GM21423 (cell line): Measurements from ENCODE around the gene PHACTR1.

Source experiments
- ATAC-seq: cut with Tn5 transposase; IDR thresholded peaks from one replicate; pipeline ENCODE4 v1.9.1; 2021; ENCODE audit warnings: mild to moderate bottlenecking, moderate library complexity; ENCODE audit not compliant: unreplicated experiment

Gene PHACTR1

DNA sequence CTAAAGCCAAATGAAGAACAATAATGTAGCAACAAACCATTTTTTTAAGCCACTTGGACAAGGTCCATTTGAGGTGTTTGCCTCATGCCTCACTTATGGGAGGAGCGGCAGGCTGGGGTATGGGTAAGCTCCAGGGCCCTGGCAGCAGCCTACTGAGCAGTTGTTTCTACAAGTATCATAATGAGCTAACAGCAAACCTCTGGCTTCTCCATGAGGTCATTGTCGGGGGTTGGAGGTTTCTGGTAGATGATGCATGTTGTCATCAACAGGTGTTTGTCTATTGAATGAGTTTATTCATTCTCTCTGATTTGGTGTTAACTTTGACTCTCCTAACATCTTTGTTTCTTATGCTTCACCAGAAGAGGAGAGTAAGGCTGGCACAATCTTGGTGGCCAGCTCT is 461.1 kb downstream of the PHACTR1 start:
- ATAC-seq = no peak

DNA sequence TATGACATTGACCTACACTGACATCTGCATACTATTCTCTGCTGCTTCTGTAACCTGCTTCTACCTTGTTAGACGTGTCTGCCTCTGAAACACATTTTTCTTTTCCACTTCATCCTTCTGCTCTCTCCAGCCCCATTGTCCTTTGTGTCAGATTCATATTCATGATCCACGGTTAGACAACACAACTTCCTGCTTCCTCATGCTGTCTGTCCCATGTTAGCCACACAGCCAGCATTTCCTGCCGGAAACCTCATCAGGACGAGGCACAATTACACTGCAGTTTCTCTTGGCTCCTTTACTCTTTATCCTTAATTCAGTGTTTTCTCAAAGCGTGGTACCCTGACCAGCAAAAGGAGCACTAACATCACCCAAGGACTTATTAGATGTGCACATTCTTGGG is 461.5 kb downstream of the PHACTR1 start:
- no peak for ATAC-seq

DNA sequence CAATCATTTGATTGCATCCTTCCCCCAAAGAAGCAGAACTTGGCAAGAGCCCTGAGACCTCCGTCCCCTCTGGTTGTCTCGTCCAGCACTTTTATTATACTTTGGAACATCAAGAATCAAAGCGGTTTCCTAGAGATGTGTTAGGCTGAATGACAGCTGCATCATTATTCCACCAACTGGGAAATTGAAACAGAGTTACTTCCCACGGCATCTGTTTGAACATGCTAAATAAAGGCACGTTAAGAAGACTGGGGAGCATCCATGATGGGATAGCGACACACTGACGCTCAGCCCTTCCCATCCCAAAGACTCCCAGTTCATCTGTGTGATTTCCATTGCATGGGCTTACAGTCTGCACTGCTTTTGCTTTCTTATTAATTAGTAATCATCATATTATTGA is 464.0 kb downstream of the PHACTR1 start:
- ATAC-seq = no peak

DNA sequence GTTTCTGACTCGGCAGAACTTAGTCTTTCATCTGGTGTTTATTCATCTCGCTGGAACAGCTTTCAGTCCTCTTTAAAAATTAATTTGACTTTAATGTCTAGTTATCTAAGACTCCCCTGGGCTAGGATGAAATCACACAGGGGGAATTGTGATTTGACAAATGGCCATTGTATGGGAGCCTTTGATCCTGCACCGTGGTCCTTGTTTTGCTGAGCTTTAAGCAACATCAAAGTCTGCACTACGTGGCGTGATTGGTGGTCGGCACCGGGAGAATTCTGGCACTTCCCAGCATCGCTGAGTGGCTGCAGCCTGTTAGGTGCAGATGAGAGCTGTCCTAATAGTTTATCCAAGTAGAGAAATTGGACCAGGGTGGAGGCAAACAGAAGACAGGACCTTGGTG is 464.8 kb downstream of the PHACTR1 start:
- ATAC-seq = no peak

DNA sequence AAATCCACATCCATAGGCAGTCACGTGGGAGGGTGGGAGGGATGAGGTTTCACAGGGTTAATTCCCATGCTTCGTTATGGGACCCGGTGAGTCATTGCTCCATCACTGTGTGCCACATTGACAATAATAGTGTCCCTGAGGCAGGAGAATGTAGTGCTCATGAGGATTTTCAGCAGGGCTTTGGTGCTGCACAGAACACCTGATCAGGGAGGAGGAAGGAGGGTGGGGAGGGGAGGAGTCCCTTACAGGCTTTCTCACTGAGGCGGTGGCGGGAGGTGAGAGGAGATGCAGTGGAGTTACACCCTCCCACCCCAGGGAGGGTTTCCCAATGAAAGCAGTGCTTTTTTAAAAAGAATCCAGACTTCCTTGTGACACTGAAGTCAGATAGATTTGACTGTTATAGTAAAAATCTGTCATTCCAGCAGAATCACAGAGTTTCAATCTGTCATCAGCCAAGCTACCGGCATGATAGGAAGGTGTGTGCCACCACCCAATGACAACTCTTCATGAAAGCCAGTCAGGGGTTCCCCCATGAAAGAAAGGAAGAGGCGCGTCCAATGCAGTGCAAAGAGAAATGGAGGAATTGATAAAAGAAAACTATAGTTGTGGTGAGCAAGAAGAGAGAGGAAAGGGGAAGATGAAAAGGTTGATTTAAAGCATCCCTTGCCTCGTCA is 467.0 kb downstream of the PHACTR1 start:
- ATAC-seq = no peak

DNA sequence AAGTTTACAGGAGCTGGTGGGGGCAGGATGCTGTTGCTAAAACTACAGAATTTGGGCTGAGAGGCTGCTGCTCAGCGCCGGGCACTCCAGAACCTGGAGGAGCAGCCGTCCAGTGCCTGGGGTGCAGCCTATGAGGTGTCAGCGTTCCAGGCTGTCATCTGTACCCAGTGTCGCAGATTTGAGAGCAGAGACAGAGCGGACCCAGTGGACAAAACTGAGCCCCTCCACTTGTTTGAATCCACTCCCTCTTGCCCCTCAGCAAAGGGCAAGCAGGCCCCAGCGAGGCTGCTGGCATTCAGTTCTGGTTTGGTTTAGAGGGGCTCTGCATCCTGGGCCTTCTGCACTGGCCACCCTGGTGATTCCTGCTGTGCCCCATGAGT is 467.5 kb downstream of the PHACTR1 start:
- no peak for ATAC-seq

DNA sequence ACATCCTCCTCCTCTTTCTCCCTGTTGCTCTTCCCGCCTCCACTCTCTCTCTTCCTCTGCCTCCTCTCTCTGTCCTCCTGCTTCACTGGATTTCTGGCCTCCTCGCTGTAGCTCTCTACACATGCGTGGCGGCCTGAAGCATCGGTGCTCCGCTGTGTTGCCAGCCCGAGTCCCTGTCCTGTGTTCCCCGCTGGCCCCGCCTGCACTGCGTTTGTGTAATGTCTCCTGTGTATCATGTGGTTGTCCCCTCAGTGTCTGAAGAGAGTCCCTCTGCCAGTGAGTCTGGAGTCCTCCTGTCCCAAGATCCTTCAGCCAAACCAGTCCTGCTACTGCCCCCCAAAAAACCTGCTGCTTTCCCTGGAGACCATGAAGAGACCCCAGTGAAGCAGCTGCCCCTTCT is 468.0 kb downstream of the PHACTR1 start:
- no peak for ATAC-seq

DNA sequence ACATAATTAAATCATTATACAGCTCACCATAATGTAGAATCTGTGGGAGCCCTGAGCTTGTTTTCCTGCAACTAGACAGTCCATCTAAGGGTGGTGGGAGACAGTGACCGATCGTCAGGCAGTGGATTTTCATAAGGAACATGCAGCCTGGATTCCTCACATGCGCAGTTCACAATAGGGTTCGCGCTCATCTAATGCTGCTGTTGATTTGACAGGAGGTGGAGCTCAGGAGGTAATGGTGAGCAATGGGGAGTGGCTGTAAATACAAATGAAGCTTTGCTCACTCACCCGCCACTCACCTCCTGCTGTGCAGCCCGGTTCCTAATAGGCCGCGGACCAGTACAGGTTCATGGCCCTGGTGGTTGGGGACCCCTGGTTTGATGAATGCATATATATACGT is 470.3 kb downstream of the PHACTR1 start:
- ATAC-seq = no peak

DNA sequence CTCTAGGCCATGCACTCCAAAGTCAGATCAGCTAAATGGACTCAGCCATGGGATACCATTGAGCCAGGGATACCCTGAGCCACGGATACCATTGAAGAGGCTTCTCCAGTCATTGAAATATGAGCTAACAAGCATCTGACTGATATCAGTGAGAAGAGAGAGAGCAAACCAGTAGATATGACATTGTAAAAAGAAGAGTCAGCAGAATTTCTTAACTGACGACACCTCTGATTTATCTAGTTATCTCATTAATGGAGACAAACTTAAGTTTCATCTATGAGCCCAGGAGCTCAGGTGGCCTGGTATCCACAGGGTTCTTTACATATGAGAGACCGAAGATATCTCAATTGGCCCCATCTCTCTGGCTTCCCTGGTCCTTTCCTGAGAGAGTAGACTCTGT is 471.1 kb downstream of the PHACTR1 start:
- no peak for ATAC-seq

DNA sequence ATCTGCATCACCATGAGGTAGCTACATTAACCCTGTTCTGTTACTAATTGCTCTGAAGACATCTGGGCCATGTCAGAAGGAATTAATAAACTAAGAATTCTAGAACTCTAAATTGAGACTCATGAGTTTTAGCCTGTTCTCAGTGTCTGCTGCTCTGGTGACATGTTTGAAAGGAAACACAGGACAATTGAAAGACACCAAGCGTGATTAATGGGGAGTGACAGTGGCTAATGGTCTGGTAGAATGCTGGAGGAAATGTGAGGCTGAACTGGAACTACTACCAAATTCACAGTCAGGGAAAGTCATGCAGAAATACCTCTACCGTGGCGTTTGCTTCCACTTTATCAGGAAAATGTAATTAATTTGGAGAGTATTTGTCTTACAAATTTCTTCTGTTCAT is 471.7 kb downstream of the PHACTR1 start:
- ATAC-seq = no peak

DNA sequence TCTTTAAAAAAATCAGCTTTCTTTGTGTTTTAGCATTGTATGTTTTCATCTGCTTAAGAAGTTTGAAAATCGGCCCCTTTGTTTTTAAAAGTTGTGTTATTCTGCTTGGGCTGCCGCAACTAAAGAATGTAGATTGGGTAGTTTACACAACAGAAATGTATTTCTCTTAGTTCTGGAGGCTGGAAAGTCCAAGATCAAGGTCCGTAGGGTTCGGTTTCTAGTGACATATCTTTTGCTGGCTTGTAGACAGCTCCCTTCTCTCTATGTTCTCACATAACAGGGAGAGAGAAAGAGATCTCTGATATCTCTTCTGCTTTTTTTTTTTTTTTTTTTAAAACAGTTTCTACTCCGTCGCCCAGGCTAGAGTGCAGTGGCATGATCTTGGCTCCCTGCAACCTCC is 473.1 kb downstream of the PHACTR1 start:
- ATAC-seq = no peak

DNA sequence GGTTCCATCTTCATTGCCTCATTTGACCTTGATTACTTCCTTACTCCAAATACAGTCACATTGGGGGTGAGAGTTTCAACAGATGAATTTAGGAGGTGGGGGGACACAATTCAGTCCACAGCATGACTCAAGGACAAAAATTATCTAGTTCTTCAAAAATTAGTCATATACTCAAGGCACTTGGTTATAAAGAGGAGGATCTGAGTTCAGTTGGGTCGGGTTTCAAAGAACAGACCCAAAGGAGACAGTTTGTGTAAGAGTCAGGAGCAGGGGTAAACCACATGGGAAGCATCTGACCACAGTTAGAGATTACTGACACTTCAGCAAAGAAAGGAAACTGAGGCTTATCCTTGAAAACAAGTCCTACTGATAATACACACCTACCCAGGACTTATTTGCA is 473.8 kb downstream of the PHACTR1 start:
- ATAC-seq = no peak

DNA sequence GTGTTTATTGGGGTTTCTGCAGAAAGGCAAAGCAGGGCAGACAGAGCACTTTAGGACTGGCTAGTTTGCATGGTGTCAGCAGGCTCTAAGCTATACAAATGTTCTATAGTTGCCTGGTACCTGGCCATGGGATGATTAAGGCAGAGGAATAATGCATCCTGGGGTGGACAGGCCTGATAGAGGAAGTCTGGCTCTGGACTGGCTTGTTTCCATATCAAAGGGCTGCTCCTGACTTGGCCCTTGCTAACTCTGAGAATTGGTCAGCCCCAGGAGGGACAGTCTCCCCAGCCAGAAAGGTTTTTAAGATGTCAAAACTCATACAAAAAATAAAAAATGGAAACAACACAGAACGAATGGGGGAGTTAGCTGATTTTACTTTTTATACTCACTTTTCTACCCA is 474.9 kb downstream of the PHACTR1 start:
- ATAC-seq = no peak

DNA sequence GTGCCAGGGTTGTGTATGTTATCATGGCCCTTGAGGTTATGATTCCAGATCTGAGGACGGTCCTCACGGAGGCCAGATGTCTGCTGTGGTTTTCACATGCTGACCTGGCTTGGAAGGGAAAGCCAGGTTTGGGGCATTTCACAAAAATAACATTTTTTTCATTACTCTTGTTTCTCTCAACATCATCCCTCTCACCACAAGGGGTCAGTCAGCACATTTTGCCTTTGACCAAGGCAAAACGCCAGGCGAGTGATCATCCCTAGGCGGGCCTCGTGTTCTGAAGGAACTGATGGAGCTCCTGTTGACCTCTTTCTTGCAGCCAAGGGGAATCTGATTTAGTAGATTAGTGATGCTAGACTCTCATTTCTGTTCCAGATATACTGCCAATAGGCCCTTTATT is 478.3 kb downstream of the PHACTR1 start:
- no peak for ATAC-seq

DNA sequence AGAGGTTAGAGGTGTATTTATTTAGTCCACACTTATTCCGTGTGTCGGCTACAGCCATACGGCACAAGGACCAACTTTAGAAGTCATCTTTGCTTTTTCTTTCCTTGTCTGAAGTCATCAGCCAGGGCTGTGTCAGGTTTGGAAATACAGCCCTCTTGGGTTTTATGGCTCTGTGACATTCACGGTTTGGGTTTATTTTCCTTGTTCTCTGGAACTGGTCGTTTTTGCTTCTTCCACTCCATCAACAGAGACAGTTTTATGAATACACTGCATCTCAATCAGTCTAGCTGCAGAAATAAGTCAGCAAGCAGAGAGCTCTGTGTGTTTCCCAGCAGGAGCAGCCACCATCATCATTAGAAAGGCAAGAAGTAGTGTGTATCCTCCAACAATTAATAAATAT is 479.2 kb downstream of the PHACTR1 start:
- no peak for ATAC-seq

DNA sequence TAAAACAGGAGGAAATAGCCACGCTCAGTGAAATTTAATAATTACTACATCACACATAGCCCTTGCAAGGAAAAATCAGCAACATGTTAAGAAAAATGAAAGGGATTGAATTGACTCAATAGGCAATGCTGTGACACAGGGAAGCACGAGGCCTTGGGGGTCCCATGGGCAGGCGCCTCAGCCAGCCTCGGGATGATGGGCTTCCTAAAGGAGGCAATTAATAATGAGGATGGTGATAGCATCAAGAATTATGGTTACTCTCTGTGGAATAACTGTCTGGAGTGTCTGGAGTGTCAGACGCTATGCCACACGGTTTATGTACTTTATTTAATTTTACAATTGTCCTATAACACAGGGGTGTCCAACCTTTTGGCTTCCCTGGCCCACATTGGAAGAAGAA is 481.6 kb downstream of the PHACTR1 start:
- no peak for ATAC-seq

DNA sequence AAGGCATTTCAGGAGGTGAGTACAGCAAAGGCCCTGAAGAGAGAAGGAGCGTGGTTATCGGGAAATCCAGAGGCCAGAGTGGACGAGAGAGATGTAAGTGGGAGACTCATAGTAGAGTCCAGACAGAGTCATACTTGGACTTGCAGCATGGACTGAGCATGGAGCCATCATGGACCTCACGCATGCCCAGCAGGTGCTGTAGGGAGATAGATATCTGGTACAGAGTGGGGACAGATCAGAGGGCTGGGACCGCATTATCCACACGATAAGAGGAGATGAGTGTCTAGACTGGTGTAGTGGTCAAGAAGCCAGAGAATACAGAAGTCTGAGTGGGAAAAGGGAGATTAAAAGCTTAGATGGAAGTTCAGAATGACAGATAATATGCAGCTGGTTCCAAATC is 484.8 kb downstream of the PHACTR1 start:
- no peak for ATAC-seq

DNA sequence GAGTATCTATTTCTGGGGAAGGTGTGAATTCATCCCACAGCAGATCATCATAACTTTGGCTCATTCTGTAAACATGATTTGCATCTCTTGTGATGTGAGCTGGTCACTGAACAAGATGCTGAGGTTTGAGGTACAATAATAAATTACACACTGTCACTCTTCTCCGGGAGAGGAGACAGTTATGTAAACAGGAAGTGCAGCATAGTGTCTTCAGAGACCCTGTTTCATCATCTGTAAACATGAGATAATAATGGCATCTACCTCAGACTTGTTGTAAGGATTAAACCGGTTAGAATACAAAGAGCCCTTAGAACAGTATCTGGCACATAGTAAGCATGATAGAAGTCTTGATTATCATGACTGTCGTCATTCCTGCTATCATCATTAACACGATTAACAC is 486.6 kb downstream of the PHACTR1 start:
- no peak for ATAC-seq

DNA sequence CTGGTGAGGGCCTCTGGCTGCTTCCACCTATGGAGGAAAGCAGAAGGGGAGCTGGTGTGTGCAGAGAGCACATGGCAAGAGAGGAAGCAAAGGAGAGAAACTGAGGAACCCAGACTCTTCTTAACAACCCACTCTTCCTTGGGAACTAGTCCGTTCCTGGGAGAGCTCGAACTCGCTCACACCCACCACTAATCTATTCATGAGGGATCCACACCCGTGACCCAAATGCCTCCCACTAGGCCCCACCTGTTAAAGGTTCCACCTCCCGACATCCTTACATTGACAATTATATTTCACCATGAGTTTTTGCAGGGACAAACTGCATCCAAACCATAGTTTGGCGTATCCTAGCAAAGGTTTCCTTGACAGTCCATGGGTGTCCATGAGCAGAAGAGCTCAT is 488.5 kb downstream of the PHACTR1 start:
- ATAC-seq = no peak

DNA sequence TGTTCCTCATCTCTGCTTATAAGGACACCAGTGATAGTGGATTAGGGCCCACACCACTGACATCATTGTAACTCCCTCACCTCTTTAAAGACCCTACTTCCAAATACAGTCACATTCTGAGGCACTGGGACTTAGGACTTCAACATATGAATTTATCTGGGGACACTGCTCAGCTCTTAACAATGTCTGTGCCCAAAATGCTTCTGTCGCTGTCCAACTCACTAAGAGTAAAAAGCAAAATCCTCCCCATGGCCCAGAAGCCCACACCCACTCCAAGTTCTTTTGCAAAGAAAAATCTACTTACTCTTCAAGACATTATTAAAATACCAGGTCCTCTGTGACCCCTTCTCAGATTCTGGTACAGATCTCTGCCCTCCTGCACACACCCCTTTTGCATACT is 495.5 kb downstream of the PHACTR1 start:
- no peak for ATAC-seq

DNA sequence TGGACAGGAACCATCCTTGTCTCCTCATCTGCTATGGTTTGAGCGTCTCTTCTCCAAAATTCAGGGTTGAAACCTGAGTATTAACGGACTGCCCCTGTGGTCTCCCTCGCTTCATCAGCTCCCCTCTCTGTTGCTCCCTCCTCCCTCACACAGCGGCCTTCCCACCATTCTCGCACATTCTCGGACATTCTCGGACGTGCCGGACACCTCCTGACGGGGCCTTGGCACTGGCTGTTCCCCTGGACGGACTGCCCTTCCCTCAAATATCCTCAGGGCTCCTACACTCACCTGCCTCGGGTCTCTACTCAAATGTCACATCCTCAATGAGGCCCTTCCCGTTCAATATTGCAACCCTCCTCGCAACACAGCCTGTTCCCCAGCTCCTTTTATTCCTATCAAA is 496.0 kb downstream of the PHACTR1 start:
- ATAC-seq = no peak

DNA sequence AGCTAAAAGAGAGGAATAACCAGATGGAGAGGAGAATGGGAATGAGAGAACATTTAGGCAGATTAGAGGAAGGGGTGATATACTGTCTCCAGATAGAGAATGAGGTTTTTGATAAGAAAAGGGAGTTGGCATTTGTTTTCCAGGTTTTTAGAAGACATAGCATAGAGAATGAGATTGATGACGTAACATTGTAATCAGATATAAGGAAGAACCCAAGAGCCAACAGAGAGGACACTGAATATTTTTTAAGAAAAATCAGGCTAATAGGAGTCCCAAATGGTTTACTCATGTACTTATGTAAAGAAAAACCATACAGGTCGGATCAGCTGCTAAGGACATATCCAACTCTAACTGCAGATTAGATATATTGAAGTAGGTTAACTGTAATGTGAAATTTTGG is 498.8 kb downstream of the PHACTR1 start:
- no peak for ATAC-seq

DNA sequence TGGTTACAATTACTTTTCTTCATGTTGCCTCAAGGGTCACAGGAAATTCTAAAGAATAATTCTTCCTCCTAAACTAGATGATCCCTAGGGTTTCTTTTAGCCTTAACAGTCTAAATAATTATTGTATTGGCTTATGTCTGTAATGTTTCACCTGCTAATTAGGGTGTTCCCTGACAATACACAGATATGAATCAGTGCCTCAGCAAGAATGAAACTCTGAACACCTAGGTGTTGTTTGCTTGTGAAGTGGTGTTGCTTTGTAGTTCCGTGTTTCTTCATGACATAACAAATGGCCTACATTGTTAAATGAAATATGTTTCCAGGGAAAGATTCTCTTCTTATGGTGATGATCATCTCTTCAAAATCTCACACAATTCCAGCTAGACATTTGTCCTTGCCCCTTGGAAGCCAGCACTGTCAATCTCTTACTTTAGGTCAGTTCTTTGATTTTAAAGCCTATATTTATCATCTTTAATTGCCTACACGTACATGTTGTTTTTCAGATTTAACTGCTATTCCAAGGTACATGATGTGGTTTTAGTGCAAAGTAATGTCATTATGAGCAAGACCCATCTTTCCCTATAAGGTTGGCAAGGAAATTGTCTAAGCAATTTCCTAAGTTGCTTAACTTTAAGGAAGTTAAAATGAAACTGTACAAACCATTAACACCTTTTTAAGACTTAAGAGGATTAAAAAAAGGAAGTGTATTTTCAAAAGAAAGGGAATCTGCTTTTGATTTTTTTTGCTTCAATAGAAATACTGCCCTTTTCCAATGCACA is 499.9 kb downstream of the PHACTR1 start:
- ATAC-seq = no peak
